Measurements from ENCODE around the gene KCNQ4.

KCNQ4 gene

DNA sequence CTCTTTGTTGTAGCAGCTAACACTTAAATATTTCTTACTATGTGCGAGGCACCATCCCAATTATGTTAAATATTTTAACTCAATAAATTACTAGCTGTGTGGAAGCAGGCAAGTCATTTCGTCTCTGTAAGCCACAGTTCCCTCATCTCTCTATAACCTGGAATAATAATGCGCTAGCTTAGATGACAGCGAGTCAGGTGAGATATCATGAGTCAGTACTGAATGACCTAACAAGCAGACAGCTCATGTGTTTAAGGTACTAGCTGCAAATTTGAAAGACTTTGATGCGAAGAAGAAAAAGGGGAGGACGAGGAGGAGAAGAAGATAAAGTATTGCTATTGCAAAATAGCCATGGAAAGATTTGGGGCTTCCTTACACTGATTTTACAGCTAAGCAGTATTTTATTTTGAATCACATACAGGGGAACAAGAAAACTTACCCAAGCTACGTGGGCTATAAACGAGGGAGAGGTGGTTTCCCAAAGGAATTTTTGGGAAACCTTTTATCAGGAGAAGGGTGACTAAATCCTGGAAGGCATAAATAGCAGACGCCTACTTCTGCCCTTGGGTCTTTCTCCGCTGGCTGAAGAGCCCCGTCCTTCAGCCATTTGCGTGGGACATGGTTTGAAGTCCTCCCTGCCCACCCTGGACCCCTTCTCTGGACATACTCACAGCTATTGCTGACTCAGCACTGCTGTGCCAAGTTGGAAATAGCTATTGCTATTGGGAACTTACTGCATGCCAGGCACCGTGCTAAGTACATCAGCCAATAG, 69.7 kb downstream of the KCNQ4 start:
- Histone ChIP-seq H3K4me3 (ENCODE audit: insufficient read length, low read depth) (no peak overlapping the region), H3K4me1 (ENCODE audit: insufficient read depth, insufficient read length) (peaks cover 4% of the 10 kb centered on the region), H3K9ac (ENCODE audit: insufficient read length, low read depth) (no peak overlapping the region), H3K27me3 (ENCODE audit: insufficient read depth, insufficient read length) (peaks cover 12% of the 10 kb centered on the region), H3K9me3 (ENCODE audit: insufficient read depth, low read length) (no peaks in the 10 kb centered on the region), H3K36me3 (ENCODE audit: insufficient read depth, insufficient read length, low read length) (no peaks in the 10 kb centered on the region)
- DNase-seq (ENCODE audit: low read depth, low spot score): no peak
- TF ChIP-seq SUZ12 (IDR thresholded peaks at IDR 0.05; ENCODE audit: extremely low read depth, insufficient read depth, insufficient read length): no peak
- TF ChIP-seq ZNF274 (IDR thresholded peaks at IDR 0.05; ENCODE audit: low read depth, low read length): no peak
- no peak for TF ChIP-seq YY1 (IDR thresholded peaks at IDR 0.05; ENCODE audit: insufficient read depth, insufficient read length)

DNA sequence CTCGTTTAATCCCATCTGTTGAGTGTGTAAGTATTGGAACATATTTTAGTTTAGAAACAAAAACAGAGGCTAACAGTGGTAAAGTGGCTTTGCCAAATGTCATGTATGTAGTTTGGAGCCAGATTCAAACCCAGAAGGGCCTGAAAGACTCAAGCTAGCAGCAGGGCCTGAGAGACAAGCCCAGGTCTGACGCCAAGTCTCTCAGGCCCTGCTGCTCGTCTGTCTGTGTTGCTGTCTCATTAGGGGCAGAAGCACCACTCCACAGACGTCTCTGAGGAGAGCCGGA, 70.2 kb downstream of the KCNQ4 start:
- Histone ChIP-seq H3K9me3 (ENCODE audit: insufficient read depth, low read length) (no peaks in the 10 kb centered on the region), H3K4me1 (ENCODE audit: insufficient read depth, insufficient read length) (peaks cover 6% of the 10 kb centered on the region)

DNA sequence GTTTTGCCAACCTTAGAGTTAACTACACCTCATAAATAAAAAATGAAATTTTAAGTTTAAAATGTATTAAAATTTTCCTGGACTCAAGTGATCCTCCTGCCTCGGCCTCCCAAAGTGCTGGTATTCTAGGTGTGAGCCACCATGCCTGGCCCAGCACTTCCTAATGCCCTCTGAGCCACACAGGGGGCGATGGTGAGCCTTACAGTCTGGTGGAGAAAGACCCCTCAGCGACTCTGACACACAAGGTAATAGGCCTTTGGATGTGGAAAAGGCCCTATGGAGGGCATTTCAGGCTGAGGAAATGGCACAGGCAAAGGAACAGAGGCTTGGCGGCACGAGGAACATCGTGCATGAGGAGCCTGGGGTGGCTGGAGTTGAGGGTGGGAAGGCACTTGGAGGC, 71.9 kb downstream of the KCNQ4 start:
- H3K9me3 ChIP-seq (ENCODE audit: insufficient read depth, low read length): no peaks in the 10 kb centered on the region
- no peak overlapping the region for H3K4me3 ChIP-seq (ENCODE audit: insufficient read length, low read depth)
- no peaks in the 10 kb centered on the region for H3K36me3 ChIP-seq (ENCODE audit: insufficient read depth, insufficient read length, low read length)
- DNase-seq (ENCODE audit: low read depth, low spot score): no peak
- H3K9ac ChIP-seq (ENCODE audit: insufficient read length, low read depth): no peak overlapping the region
- peaks cover 25% of the 10 kb centered on the region for H3K27me3 ChIP-seq (ENCODE audit: insufficient read depth, insufficient read length)
- peaks cover 13% of the 10 kb centered on the region for H3K4me1 ChIP-seq (ENCODE audit: insufficient read depth, insufficient read length)
- TF ChIP-seq ZNF274 (IDR thresholded peaks at IDR 0.05; ENCODE audit: low read depth, low read length) (no peak), YY1 (IDR thresholded peaks at IDR 0.05; ENCODE audit: insufficient read depth, insufficient read length) (no peak)

More for the DNA sequence above, 70.2 kb downstream of the KCNQ4 start:
- TF ChIP-seq ZNF274 (IDR thresholded peaks at IDR 0.05; ENCODE audit: low read depth, low read length) (no peak), SUZ12 (IDR thresholded peaks at IDR 0.05; ENCODE audit: extremely low read depth, insufficient read depth, insufficient read length) (no peak)
- DNase-seq (ENCODE audit: low read depth, low spot score): no peak
- Histone ChIP-seq H3K4me3 (ENCODE audit: insufficient read length, low read depth) (no peak overlapping the region), H3K27me3 (ENCODE audit: insufficient read depth, insufficient read length) (peaks cover 14% of the 10 kb centered on the region), H3K9ac (ENCODE audit: insufficient read length, low read depth) (no peak overlapping the region), H3K36me3 (ENCODE audit: insufficient read depth, insufficient read length, low read length) (no peaks in the 10 kb centered on the region)

DNA sequence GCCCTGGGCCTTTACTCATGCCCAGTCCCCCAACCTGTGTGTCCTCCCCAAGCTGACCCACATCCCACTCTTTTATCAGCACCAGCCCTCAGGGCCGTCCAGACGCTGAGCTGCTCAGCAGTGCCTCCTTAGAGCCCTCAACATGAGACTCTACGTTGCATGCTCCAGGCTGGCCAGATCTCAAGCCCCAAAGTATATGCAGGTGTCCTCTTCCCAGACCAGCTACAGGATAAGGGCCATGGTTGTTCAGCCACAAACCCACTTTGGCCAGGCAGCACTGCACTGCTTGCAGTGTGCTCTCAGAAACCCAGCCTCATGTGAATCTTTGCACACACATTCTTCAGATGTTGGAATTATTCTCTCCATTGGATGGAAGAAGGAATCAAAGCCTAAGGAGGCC, 72.5 kb downstream of the KCNQ4 start:
- Histone ChIP-seq H3K4me3 (ENCODE audit: insufficient read length, low read depth) (no peak overlapping the region), H3K36me3 (ENCODE audit: insufficient read depth, insufficient read length, low read length) (no peaks in the 10 kb centered on the region), H3K27me3 (ENCODE audit: insufficient read depth, insufficient read length) (peaks cover 27% of the 10 kb centered on the region), H3K4me1 (ENCODE audit: insufficient read depth, insufficient read length) (peaks cover 18% of the 10 kb centered on the region), H3K9me3 (ENCODE audit: insufficient read depth, low read length) (no peaks in the 10 kb centered on the region), H3K9ac (ENCODE audit: insufficient read length, low read depth) (no peak overlapping the region)
- TF ChIP-seq YY1 (IDR thresholded peaks at IDR 0.05; ENCODE audit: insufficient read depth, insufficient read length): no peak
- no peak for TF ChIP-seq SUZ12 (IDR thresholded peaks at IDR 0.05; ENCODE audit: extremely low read depth, insufficient read depth, insufficient read length)
- no peak for TF ChIP-seq ZNF274 (IDR thresholded peaks at IDR 0.05; ENCODE audit: low read depth, low read length)
- DNase-seq (ENCODE audit: low read depth, low spot score): no peak

DNA sequence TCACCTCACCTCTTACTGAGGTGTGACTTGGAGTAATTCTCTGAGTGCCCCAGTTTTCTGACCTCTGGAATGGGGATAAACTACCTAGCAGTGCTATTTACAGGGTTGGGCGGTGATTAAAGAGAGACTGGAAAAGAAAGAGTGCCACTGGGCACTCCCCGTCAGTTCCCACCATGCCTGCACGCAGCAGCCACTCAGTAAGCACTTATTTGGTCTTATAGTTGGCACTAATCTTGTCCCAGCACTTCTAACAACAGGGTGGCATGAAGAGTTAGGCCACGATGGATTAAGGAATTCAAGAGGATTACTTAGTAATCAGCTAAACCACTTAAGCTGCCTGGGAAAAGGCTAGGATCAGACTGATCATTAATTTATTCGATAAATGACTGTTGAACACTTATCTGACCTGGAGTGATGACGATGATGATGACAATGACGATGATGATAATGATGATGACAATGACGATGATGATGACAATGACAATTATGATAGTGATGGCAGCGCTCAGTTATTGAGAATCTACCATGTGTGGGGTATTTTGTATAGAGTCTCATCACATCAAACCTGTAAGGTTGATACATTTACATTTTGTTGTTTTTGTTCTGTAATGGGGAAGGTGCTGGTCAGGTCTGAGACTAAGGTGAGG, 73.2 kb downstream of the KCNQ4 start:
- no peak for DNase-seq (ENCODE audit: low read depth, low spot score)
- H3K9me3 ChIP-seq (ENCODE audit: insufficient read depth, low read length): no peaks in the 10 kb centered on the region
- peaks cover 18% of the 10 kb centered on the region for H3K4me1 ChIP-seq (ENCODE audit: insufficient read depth, insufficient read length)
- TF ChIP-seq SUZ12 (IDR thresholded peaks at IDR 0.05; ENCODE audit: extremely low read depth, insufficient read depth, insufficient read length): no peak
- no peak for TF ChIP-seq ZNF274 (IDR thresholded peaks at IDR 0.05; ENCODE audit: low read depth, low read length)
- TF ChIP-seq YY1 (IDR thresholded peaks at IDR 0.05; ENCODE audit: insufficient read depth, insufficient read length): no peak
- H3K4me3 ChIP-seq (ENCODE audit: insufficient read length, low read depth): no peak overlapping the region
- H3K9ac ChIP-seq (ENCODE audit: insufficient read length, low read depth): no peak overlapping the region
- H3K27me3 ChIP-seq (ENCODE audit: insufficient read depth, insufficient read length): peaks cover 28% of the 10 kb centered on the region
- H3K36me3 ChIP-seq (ENCODE audit: insufficient read depth, insufficient read length, low read length): no peaks in the 10 kb centered on the region

DNA sequence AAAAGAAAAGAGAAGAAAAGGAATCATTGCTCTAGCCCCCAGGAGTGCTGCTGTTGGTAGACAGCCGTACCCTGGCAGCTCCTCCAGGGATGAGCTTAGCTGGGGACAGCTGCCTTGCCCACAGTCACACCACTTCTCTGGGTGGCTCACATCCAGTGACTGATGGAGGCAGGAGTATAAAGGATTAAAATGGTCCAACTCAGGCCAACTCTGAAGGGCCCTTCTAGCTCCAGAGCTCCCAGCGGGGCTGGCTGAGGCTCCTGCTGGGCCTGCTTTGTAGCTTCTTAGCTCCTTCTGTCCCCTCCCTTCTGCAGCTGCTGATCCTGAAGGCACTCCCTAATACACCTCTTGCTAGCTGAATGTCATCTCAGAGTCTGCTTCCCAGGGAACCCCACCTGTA, 74.2 kb downstream of the KCNQ4 start:
- Histone ChIP-seq H3K36me3 (ENCODE audit: insufficient read depth, insufficient read length, low read length) (no peaks in the 10 kb centered on the region), H3K4me1 (ENCODE audit: insufficient read depth, insufficient read length) (peaks cover 21% of the 10 kb centered on the region), H3K9me3 (ENCODE audit: insufficient read depth, low read length) (no peaks in the 10 kb centered on the region), H3K9ac (ENCODE audit: insufficient read length, low read depth) (no peak overlapping the region), H3K27me3 (ENCODE audit: insufficient read depth, insufficient read length) (peaks cover 28% of the 10 kb centered on the region), H3K4me3 (ENCODE audit: insufficient read length, low read depth) (no peak overlapping the region)
- TF ChIP-seq YY1 (IDR thresholded peaks at IDR 0.05; ENCODE audit: insufficient read depth, insufficient read length): no peak
- TF ChIP-seq ZNF274 (IDR thresholded peaks at IDR 0.05; ENCODE audit: low read depth, low read length): no peak
- no peak for TF ChIP-seq SUZ12 (IDR thresholded peaks at IDR 0.05; ENCODE audit: extremely low read depth, insufficient read depth, insufficient read length)
- no peak for DNase-seq (ENCODE audit: low read depth, low spot score)

DNA sequence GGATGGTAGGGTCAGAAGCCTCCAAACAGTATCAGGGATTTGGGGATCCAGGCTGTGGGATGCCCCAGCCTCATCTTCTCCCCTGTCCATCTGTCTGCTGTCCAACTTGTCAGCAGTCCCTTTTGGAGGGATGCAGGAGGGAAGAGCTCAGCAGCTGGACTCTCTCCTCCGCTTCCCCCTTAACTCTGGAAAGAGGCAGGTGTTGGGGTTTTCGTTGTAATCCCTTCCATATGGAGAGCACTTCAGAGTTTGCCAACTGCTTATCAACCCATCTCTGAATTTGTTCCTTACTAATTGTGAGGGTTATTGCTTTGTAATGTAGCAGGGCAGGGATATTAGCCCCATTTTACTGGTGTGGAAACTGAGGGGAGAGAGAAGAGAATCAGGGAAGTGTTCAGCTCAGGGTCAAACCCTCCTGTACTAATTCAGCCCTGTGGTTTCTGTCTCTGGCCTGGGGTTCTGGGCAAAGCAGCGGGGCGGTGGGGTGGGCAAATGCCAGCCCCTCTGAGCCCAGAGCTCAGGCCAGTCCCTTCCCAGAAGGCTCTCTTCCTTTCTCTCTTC, 75.3 kb downstream of the KCNQ4 start:
- TF ChIP-seq ZNF274 (IDR thresholded peaks at IDR 0.05; ENCODE audit: low read depth, low read length) (no peak), YY1 (IDR thresholded peaks at IDR 0.05; ENCODE audit: insufficient read depth, insufficient read length) (no peak), SUZ12 (IDR thresholded peaks at IDR 0.05; ENCODE audit: extremely low read depth, insufficient read depth, insufficient read length) (no peak)
- H3K9ac ChIP-seq (ENCODE audit: insufficient read length, low read depth): no peak overlapping the region
- H3K4me1 ChIP-seq (ENCODE audit: insufficient read depth, insufficient read length): peaks cover 24% of the 10 kb centered on the region
- no peaks in the 10 kb centered on the region for H3K9me3 ChIP-seq (ENCODE audit: insufficient read depth, low read length)
- H3K4me3 ChIP-seq (ENCODE audit: insufficient read length, low read depth): no peak overlapping the region
- no peaks in the 10 kb centered on the region for H3K36me3 ChIP-seq (ENCODE audit: insufficient read depth, insufficient read length, low read length)
- H3K27me3 ChIP-seq (ENCODE audit: insufficient read depth, insufficient read length): peaks cover 28% of the 10 kb centered on the region
- no peak for DNase-seq (ENCODE audit: low read depth, low spot score)

All from NT2/D1 (cell line).